Stimulated activated CD4-positive, alpha-beta T cell treated with anti-CD3 and anti-CD28 coated beads, TNF-alpha, amount 100 ng/mL, for 48 hours (primary cell): ENCODE data around the gene SUN2.
A peak's percentile ranks its signal among the peaks of the same experiment; 100 is the strongest.

Experiments used
- DNase-seq, 3 donors: peaks; one replicate each; pipeline ENCODE4 v3.0.0-alpha.2; 2020; ENCODE audit warnings: low read depth in 3 of 3

The SUN2 gene

GRCh38 chr22:38753948-38754750 lies 1.6 kb downstream of the SUN2 start:
- no peak for DNase-seq

DNA sequence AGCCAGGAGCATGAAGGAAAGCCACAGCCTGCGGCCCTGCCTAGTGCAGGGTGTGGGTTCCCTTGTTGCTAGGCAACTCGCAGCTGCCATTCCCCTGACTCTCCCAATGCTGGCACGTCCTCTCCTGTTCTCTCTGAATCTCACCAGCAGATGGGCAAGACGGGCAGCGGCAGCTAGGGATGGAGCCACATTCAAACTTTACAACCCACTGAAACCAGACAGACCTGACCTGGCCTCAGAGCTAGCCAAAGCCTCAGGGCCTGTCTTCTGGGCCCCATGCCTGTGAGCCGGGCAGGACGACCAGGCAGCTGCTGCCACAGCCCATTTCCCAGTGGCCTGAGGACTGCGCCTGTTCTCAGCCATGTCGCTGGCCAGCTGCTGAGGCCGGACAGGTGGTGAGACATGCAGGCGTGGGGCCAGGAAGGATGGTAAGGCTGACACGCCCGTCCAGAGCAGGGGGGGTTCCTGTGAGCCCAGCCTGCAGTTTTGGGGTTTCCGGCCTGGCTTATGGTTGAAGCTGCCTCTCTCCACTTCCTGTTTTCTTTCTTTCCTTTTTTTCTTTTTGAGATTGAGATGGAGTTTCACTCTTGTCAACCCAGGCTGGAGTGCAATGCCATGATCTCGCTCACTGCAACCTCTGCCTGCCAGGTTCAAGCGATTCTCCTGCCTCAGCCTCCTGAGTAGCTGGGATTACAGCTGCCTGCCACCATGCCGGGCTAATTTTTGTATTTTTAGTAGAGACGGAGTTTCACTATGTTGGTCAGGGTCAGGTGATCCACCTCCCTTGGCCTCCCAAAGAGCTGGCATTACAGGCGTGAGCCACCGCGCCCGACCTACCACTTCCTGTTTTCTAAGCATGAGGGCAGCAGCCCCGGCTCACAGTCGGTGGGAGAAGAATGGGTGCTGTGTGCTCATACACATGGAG lies 4.1 kb downstream of the SUN2 start:
- peak in 2 of 3 donors; percentile 47 to 57 for DNase-seq

GRCh38 chr22:38751066-38751421 lies 4.8 kb downstream of the SUN2 start:
- no peak for DNase-seq

- DNase-seq, result no peak
Observed at GRCh38 chr22:38750638-38751037, 5.2 kb downstream of the SUN2 start.

- no peak for DNase-seq
Observed at GRCh38 chr22:38750104-38750503, 5.7 kb downstream of the SUN2 start.

DNA sequence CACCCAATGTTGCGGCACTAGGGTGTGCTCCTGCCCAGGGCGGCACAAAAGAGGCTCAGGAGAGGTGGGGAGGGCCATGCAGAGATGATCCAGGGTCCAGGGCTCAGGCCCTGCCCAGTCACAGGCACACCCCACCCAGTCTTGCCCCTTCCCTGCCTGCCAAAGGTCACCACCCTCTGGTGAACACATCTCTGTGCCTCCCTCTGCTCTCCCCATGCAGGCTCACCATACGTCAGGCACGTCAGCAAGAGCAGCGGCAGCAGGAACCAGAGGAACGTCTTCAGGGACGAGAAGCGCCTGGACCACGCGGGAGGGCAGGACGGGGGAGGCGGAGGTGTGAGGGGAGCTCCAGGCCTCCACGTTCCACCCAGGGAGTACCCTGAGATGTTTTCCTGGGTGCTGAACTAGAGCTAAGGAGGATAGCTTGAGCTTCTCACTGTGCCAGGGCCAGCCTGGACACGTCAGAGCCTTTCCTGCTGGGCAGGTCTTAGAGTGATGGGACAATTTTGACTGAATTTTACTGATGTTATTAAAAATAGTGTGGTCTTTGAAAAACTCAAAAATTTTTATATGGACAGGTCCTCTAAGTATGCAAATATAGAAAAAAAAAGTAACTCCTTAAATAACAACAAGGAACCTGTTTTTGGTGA lies 7.2 kb downstream of the SUN2 start:
- DNase-seq, result no peak

DNA sequence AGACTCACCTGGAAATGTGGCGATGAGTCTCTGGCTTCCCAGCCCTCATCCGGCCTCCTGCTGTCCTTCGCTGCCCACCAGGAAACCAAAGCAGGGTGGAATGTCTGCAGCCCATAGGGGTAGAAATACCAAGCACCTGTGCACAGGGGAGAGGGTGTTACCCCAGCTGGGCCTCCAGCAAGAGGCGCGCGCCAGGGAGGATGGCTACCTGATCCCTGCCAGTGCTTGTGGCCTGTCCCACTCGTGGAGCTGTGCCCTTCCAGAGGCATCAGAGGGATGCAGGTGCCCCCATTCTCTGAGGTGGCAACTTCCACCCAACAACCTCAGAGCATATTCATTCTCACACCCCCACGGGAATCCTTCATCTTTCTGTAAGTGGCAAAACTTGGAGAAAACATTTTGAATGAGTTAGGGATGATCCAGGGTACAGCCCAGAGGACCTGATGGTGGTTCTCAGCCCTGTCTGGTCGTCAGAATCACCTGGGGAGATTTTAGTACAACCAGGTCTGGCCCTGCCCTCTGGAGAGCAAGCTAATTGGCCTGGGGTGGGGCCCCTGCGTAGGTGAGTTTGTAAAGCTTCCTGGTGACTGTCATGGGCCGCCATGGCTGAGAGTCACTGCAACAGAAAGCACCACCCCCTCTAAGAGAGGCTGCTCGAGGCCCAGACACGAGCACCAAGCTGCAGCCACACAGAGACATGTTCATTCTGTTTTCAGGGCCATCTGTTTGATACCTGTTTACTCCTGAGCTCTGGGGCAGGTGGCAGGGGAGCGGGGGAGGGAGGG lies 9.9 kb downstream of the SUN2 start:
- DNase-seq, result no peak

GRCh38 chr22:38744981-38745380 lies 10.8 kb downstream of the SUN2 start:
- no peak for DNase-seq

- no peak for DNase-seq
Observed at GRCh38 chr22:38742176-38742942, 13.4 kb downstream of the SUN2 start.

GRCh38 chr22:38741576-38741975 lies 14.2 kb downstream of the SUN2 start:
- DNase-seq, result no peak

DNA sequence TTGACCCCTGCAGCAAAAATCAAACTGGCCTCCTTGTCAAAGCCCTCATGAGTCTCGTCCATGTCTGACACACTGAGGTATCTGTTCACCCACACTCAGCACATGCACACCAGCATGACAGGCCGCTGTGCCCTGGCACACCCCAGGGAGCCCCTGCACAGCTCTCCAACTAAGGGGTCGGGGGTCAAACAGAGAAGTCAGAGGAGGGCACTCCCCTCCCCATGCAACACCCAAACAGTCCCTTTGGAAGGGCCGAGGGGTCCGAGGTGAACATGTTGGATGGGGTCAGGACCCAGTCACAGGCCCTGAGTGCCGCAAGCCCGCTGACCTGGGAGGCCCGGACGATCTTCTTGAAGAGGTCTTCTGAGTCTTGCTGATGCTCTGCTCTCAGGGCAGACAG lies 14.6 kb downstream of the SUN2 start:
- no peak for DNase-seq

- DNase-seq, result no peak
Observed at GRCh38 chr22:38740754-38741153, 15.0 kb downstream of the SUN2 start.

- DNase-seq, result no peak
Observed at GRCh38 chr22:38740116-38740723, 15.6 kb downstream of the SUN2 start.

DNA sequence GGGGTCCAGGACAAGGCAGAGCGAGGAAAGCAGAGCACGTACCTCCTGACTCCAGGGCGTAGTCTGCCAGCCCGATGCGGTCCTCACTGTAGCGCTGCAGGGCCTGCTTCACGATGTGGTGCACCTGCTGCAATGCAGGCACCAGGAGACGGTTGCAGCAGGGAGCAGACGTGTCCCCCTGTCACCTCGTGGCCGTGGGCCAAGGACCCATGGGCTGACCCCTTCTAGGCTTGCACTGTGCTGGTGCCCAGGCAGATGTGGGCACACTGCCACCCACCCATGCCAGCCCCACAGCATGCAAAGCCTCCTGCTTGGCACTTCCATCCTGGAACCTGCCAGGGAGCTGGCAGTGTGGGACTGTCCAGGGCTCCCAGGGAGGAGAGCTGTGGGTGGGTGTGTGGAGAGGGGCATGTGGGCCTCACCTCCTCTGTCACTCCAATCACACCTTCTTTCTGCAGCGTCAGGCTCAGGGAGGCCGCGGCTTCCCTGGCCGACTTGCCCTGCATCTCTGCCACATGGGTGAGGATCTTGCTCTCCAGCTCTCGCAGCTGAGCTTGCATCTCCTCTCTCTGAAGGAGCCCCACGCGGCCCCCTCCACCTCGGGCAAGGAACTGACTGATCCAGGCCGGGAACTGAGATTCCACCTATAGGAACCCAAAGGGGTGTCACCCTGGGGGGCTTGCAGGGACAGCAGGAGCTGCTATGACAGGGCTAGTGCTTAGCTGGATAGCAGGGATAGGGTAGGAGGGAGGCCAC lies 16.3 kb downstream of the SUN2 start:
- no peak for DNase-seq

- DNase-seq, result no peak
Observed at GRCh38 chr22:38738475-38739070, 17.2 kb downstream of the SUN2 start.

GRCh38 chr22:38737302-38738060 lies 18.3 kb downstream of the SUN2 start:
- no peak for DNase-seq

DNA sequence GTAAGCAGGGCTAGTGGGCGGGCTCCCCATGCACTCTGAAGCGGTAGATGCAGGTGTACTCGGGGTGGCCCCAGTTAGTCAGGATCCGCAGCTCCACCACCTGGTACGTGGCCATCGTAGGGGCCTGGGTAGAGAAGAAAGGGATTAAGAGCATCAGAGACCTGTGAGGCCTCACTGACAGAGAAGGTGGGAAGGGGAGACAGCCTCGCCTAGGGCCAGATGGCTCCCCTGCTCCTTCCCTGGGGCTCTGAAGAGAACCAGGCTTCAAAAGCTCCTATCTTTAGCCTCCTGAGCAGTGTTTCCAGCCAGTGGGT lies 19.6 kb downstream of the SUN2 start:
- DNase-seq, result no peak

GRCh38 chr22:38735465-38736256 lies 20.1 kb downstream of the SUN2 start:
- no peak for DNase-seq
